A549 (cell line): Measurements from ENCODE around the gene MINDY4. TPM values are rescaled to one million over a fixed set of nuclear protein-coding genes. Genes with fewer than 3 reads are reported as not detected.

Experiments used
- ATAC-seq, 2 experiments: fragments of 200-7000 bp in 1 of 2; fragments of >200 bp in 1 of 2; cut with Nextera tagmentation in 1 of 2; cut with Tn5 transposase in 1 of 2; 3 replicates each; pipeline versions ENCODE4 v1.8.0 to v1.9.1; 2018 to 2020; ENCODE audit warnings: mild to moderate bottlenecking in 1 of 2, moderate library complexity in 1 of 2
- CTCF ChIA-PET: fragments of 300-600 bp; sonication (Branson Sonifier 250); formaldehyde crosslinking; extraction: SDS; loops from one replicate; lab custom pipeline; 2021; ENCODE audit warnings: antibody characterized with exemption, inconsistent platforms; lab: Yijun Ruan, JAX
- POLR2A ChIA-PET: fragments of 350-600 bp; formaldehyde crosslinking; extraction: SDS; loops from one replicate; lab custom pipeline; 2021; ENCODE audit warnings: antibody characterized with exemption, inconsistent platforms; lab: Yijun Ruan, JAX
- DNase-seq, 2 experiments: peaks; one replicate each; pipeline versions ENCODE4 v3.0.0 to v3.0.0-alpha.2; 2011 to 2016; ENCODE audit warnings: low read depth in 1 of 2, low spot score in 1 of 2
- FAIRE-seq: peaks from 2 replicates; lab custom pipeline; 2011; peaks lifted over from hg19 to GRCh38; lab: Jason Lieb, UNC
- H3K27ac ChIP-seq, 2 experiments: fragments of >200 bp; sonication (Bioruptor Twin); formaldehyde crosslinking; 3 replicates each; pipeline ENCODE4 v1.5.1; 2016 to 2017
- H3K4me1 ChIP-seq: fragments of >200 bp; sonication (Bioruptor Twin); formaldehyde crosslinking; 3 replicates; pipeline ENCODE4 v1.6.1; 2016
- H3K4me2 ChIP-seq: fragments of >200 bp; sonication (Bioruptor Twin); formaldehyde crosslinking; 3 replicates; pipeline ENCODE4 v1.6.1; 2016
- H3K4me3 ChIP-seq: fragments of >200 bp; sonication (Bioruptor Twin); formaldehyde crosslinking; 3 replicates; pipeline ENCODE4 v1.5.1; 2016
- H3K9me3 ChIP-seq: fragments of >200 bp; sonication (Bioruptor Twin); formaldehyde crosslinking; 3 replicates; pipeline ENCODE4 v1.6.1; 2016
- ESRRA ChIP-seq: fragments of 150-350 bp; IDR thresholded peaks from 2 replicates; pipeline ENCODE4 v1.6.1; 2014; ENCODE audit warnings: mild to moderate bottlenecking, low read length, borderline replicate concordance
- HEYL ChIP-seq: fragments of 250-450 bp; sonication (Bioruptor Pico); IDR thresholded peaks from 2 replicates; pipeline ENCODE4 v1.8.0; 2021; ENCODE audit warnings: mild to moderate bottlenecking, moderate library complexity
- HOXB5 ChIP-seq: fragments of 250-450 bp; sonication (Bioruptor Pico); IDR thresholded peaks from 2 replicates; pipeline ENCODE4 v1.5.0; 2020; ENCODE audit warnings: mild to moderate bottlenecking, moderate library complexity
- MAFK ChIP-seq: fragments of 450-650 bp; IDR thresholded peaks from 2 replicates; pipeline ENCODE4 v1.6.1; 2014; ENCODE audit not compliant: partially characterized antibody
- MAX ChIP-seq: IDR thresholded peaks from 2 replicates; pipeline ENCODE4 v1.6.1; 2012
- MAZ ChIP-seq: fragments of 150-350 bp; IDR thresholded peaks from 2 replicates; pipeline ENCODE4 v1.6.1; 2014; ENCODE audit warnings: antibody characterized with exemption, low read depth, low read length, borderline replicate concordance
- NR3C1 ChIP-seq: fragments of >200 bp; sonication (Bioruptor Twin); formaldehyde crosslinking; IDR thresholded peaks from 3 replicates; pipeline ENCODE4 v1.6.1; 2017
- POLR2A ChIP-seq: IDR thresholded peaks from 2 replicates; pipeline ENCODE4 v1.6.1; 2012; ENCODE audit warnings: mild to moderate bottlenecking, low read length
- POLR2AphosphoS2 ChIP-seq: conservative IDR thresholded peaks from 2 replicates; pipeline ENCODE4 v1.6.1; 2012; ENCODE audit warnings: low read length, improper control_type of control experiment, inconsistent platforms
- SMC3 ChIP-seq: fragments of >200 bp; sonication (Bioruptor Twin); formaldehyde crosslinking; IDR thresholded peaks from 3 replicates; pipeline ENCODE4 v1.6.1; 2018; ENCODE audit warnings: inconsistent platforms
- TFCP2L1 ChIP-seq: fragments of 250-450 bp; sonication (Bioruptor Pico); IDR thresholded peaks from 2 replicates; pipeline ENCODE4 v1.5.0; 2021; ENCODE audit warnings: mild to moderate bottlenecking
- TP53 ChIP-seq: fragments of 250-450 bp; sonication (Bioruptor Pico); IDR thresholded peaks from 2 replicates; pipeline ENCODE4 v1.5.0; 2021; ENCODE audit warnings: mild to moderate bottlenecking, moderate library complexity
- ZNF302 ChIP-seq: fragments of 250-450 bp; sonication (Bioruptor Pico); IDR thresholded peaks from 2 replicates; pipeline ENCODE4 v1.9.0; 2021; ENCODE audit warnings: inconsistent platforms, mild to moderate bottlenecking, moderate library complexity
- WGBS: methylation state at CpG from one replicate; pipeline ENCODE4 v1.1.6; 2017; ENCODE audit errors: missing lambda C conversion rate; 5-methylcytosine and 5-hydroxymethylcytosine counted together
- polyA plus RNA-seq, 4 experiments: library from polyadenylated mRNA; depleted of rRNA in 3 of 4; stranded (reverse); fragments of >200 nt; fragmentation: RNase III in 1 of 4; extraction: RNeasy Plus Mini Kit Qiagen cat#74134 plus additional on column Dnase treatment in 1 of 4; gene quantifications; 2 replicates in 3 of 4; 3 replicates in 1 of 4; pipeline ENCODE4 v1.2.3, GENCODE V29; 2011 to 2017
- TF ChIP-seq, protein P1 (sequence below): IDR thresholded peaks from 2 replicates; pipeline ENCODE4 v1.6.1; 2012; ENCODE audit warnings: low read depth, borderline replicate concordance
- TF ChIP-seq, protein P2 (sequence below): fragments of 450-650 bp; IDR thresholded peaks from 2 replicates; pipeline ENCODE4 v1.6.1; 2014; ENCODE audit warnings: antibody characterized with exemption
- TF ChIP-seq, protein P3 (sequence below): IDR thresholded peaks from 2 replicates; pipeline ENCODE4 v1.6.1; 2012

Gene MINDY4
- polyA plus RNA-seq, 2 of the 4 experiments (the other 2 are of a cell fraction) = 1.8 to 3.6 TPM

DNA sequence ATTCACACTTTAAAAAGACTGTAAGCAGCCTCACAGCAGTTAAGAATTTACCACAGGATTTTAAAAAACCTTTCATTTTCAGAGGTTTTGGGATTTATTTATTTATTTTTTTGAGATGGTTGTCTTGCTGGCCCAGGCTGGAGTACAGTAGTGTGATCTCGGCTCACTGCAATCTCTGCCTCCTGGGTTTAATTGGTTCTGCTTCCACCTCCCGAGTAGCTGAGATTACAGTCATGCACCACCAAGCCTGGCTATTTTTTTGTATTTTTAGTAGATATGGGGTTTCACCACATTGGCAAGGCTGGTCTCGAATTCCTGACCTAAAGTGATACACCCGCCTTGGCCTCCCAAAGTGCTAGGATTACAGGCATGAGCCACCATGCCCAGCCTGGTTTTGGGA is 19.1 kb downstream of the MINDY4 start:
- H3K4me2 ChIP-seq = no peak overlapping the region
- WGBS = 94% methylated on average over 4 of the region's 4 CpGs
- H3K4me1 ChIP-seq = no peaks in the 10 kb centered on the region
- DNase-seq = no peak
- ChIA-PET POLR2A (no interaction called here), CTCF (interaction anchor here (1.5 to 1.6 kb wide), 2 partner anchors 17 to 49 kb away, joined by 4 read pairs; no protein-coding TSS in a partner anchor)
- no peak for ATAC-seq
- no peak overlapping the region for H3K27ac ChIP-seq
- H3K9me3 ChIP-seq = no peaks in the 10 kb centered on the region
- TF ChIP-seq, protein P1, sequence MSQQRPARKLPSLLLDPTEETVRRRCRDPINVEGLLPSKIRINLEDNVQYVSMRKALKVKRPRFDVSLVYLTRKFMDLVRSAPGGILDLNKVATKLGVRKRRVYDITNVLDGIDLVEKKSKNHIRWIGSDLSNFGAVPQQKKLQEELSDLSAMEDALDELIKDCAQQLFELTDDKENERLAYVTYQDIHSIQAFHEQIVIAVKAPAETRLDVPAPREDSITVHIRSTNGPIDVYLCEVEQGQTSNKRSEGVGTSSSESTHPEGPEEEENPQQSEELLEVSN = no peak
- no peak for TF ChIP-seq TP53 (CRISPR knock-in tag)
- TF ChIP-seq MAZ = no peak
- no peak for TF ChIP-seq ZNF302
- TF ChIP-seq HEYL (CRISPR knock-in tag) = no peak
- no peak overlapping the region for H3K4me3 ChIP-seq
- FAIRE-seq = no peak

DNA sequence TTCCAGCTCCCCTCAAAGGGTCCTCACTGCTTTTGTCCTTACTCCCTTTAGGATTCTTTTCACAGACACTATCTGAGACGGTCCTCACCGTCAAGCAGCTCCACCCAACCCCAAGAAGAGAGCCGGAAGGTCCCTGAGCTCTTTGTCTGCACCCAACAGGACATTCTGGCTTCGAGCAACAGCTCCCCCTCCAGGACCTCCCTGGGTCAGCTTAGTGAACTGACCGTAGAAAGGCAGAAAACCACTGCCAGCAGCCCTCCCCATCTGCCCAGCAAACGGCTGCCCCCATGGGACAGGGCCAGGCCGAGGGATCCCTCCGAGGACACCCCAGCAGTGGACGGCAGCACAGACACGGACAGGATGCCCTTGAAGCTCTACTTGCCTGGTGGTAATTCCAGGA is 19.9 kb downstream of the MINDY4 start:
- ChIA-PET POLR2A (no interaction called here), CTCF (interaction anchor here (1.1 to 2.8 kb wide), 6 partner anchors 8 to 331 kb away, joined by 4 to 10 read pairs (median 4); no protein-coding TSS in a partner anchor)
- FAIRE-seq = no peak
- Histone ChIP-seq H3K4me1 (peaks cover 7% of the 10 kb centered on the region), H3K9me3 (no peaks in the 10 kb centered on the region), H3K27ac (no peak overlapping the region), H3K4me2 (no peak overlapping the region), H3K4me3 (no peak overlapping the region)
- 82% methylated on average over 10 of the region's 10 CpGs for WGBS
- no peak for ATAC-seq
- no peak for DNase-seq
- TF ChIP-seq HOXB5 (CRISPR knock-in tag) = no peak
- no peak for TF ChIP-seq SMC3
- TF ChIP-seq NR3C1 = no peak
- TF ChIP-seq ESRRA = no peak
- TF ChIP-seq, protein P2, sequence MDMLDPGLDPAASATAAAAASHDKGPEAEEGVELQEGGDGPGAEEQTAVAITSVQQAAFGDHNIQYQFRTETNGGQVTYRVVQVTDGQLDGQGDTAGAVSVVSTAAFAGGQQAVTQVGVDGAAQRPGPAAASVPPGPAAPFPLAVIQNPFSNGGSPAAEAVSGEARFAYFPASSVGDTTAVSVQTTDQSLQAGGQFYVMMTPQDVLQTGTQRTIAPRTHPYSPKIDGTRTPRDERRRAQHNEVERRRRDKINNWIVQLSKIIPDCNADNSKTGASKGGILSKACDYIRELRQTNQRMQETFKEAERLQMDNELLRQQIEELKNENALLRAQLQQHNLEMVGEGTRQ = no peak
- TF ChIP-seq MAFK = no peak

GRCh38 chr7:30795161-30795948 is 24.1 kb downstream of the MINDY4 start:
- ChIA-PET CTCF (interaction anchor here (0.6 to 3.0 kb wide), 5 partner anchors 143 to 327 kb away, joined by 3 to 13 read pairs (median 3); no protein-coding TSS in a partner anchor), POLR2A (no interaction called here)
- TF ChIP-seq TFCP2L1 (CRISPR knock-in tag) (no peak), POLR2AphosphoS2 (no peak), HOXB5 (CRISPR knock-in tag) (no peak), MAFK (no peak), POLR2A (no peak), MAX (no peak)
- TF ChIP-seq, protein P3, sequence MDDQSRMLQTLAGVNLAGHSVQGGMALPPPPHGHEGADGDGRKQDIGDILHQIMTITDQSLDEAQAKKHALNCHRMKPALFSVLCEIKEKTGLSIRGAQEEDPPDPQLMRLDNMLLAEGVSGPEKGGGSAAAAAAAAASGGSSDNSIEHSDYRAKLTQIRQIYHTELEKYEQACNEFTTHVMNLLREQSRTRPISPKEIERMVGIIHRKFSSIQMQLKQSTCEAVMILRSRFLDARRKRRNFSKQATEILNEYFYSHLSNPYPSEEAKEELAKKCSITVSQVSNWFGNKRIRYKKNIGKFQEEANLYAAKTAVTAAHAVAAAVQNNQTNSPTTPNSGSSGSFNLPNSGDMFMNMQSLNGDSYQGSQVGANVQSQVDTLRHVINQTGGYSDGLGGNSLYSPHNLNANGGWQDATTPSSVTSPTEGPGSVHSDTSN = no peak
- Histone ChIP-seq H3K4me2 (peak overlapping the region; percentile 13; the same call in 1 of the 3 replicates), H3K9me3 (no peaks in the 10 kb centered on the region), H3K4me3 (no peak overlapping the region), H3K27ac (peak overlapping the region in 1 of 2 experiments; percentile 30; a peak in 1 of 6 replicates), H3K4me1 (peaks cover 24% of the 10 kb centered on the region)
- FAIRE-seq (no peak), DNase-seq (no peak), ATAC-seq (peak in 1 of 2 experiments; percentile 24; a peak in 1 of 6 replicates)
- WGBS = 61% methylated on average over 2 of the region's 2 CpGs
